Right lobe of liver (tissue), 4 donors: Measurements from ENCODE around the gene IL12B.

Experiments
- POLR2A ChIP-seq: fragments of 450-650 bp; IDR thresholded peaks from one replicate; pipeline ENCODE4 v1.6.1; 2017; ENCODE audit warnings: antibody characterized with exemption, mild to moderate bottlenecking
- TF ChIP-seq, protein P1 (sequence below), 4 donors: fragments of 200-600 bp in 3 of 4; fragments of 450-650 bp in 1 of 4; IDR thresholded peaks; one replicate each; pipeline versions ENCODE4 v1.5.1 to v1.8.0; 2016 to 2022; ENCODE audit warnings: antibody characterized with exemption in 4 of 4, mild to moderate bottlenecking in 2 of 4
- donor health status: DM: no; HTN: no; CAD: no.
- donor health status: DM: no; HTN: no; CAD: no.
- donor health status: DM: no; HTN: yes; CAD: no.

DNA sequence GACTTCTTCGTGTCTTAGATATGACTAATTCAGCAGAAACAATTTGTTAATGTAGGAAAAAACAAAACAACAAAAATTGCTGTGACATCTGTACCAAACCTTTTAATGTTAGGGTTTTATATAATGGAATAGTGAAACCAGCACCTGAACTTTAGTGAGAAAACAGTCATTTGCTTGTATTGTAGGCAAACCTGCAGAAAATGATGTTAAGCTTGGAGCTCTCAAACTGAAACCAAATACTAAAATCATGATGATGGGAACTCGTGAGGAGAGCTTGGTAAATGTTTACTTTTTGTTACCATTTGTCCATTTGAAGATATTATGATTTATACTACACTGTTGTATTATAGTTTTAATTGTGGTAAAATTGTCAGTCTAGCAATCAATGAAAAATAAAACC, 60.6 kb downstream of the IL12B start:
- TF ChIP-seq, protein P1, sequence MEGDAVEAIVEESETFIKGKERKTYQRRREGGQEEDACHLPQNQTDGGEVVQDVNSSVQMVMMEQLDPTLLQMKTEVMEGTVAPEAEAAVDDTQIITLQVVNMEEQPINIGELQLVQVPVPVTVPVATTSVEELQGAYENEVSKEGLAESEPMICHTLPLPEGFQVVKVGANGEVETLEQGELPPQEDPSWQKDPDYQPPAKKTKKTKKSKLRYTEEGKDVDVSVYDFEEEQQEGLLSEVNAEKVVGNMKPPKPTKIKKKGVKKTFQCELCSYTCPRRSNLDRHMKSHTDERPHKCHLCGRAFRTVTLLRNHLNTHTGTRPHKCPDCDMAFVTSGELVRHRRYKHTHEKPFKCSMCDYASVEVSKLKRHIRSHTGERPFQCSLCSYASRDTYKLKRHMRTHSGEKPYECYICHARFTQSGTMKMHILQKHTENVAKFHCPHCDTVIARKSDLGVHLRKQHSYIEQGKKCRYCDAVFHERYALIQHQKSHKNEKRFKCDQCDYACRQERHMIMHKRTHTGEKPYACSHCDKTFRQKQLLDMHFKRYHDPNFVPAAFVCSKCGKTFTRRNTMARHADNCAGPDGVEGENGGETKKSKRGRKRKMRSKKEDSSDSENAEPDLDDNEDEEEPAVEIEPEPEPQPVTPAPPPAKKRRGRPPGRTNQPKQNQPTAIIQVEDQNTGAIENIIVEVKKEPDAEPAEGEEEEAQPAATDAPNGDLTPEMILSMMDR (IDR thresholded peaks at IDR 0.05), result no peak
- TF ChIP-seq POLR2A, result no peak
